Testis (tissue), 2 donors: ENCODE data around the gene AGRN.

ENCODE experiments used
- CTCF ChIP-seq, 3 experiments: fragments of 450-650 bp in 2 of 3; fragments of 200-600 bp in 1 of 3; sonication (generic) in 1 of 3; IDR thresholded peaks; one replicate each; pipeline ENCODE4 v1.5.1; 2016 to 2019; ENCODE audit warnings: antibody characterized with exemption in 3 of 3, mild to moderate bottlenecking in 2 of 3, moderate library complexity in 1 of 3
- POLR2A ChIP-seq: fragments of 450-650 bp; IDR thresholded peaks from one replicate; pipeline ENCODE4 v1.6.1; 2017; ENCODE audit warnings: antibody characterized with exemption, mild to moderate bottlenecking, moderate library complexity

- no peak for TF ChIP-seq CTCF (IDR thresholded peaks at IDR 0.05)
- no peak for TF ChIP-seq POLR2A
Measured at GRCh38 chr1:1050577-1051052, 30.7 kb downstream of the AGRN start.
